Astrocyte (in vitro differentiated cells and primary cell): Measurements from ENCODE around the gene GALNT18. TPM values are rescaled to one million over a fixed set of nuclear protein-coding genes. Genes with fewer than 3 reads are reported as not detected.

Experiments used
- DNase-seq: peaks from one replicate; pipeline ENCODE4 v3.0.0-alpha.2; 2010; ENCODE audit warnings: low read depth
- FAIRE-seq: peaks from 2 replicates; lab custom pipeline; 2011; peaks lifted over from hg19 to GRCh38; lab: Jason Lieb, UNC
- H2AFZ ChIP-seq: 2 replicates; pipeline ENCODE4 v1.6.0; 2012; ENCODE audit warnings: low read depth, low read length, inconsistent platforms
- H3K27ac ChIP-seq: 2 replicates; pipeline ENCODE4 v1.5.1; 2011; ENCODE audit warnings: low read depth, low read length, inconsistent platforms
- H3K27me3 ChIP-seq: 2 replicates; pipeline ENCODE4 v1.6.0; 2011; ENCODE audit warnings: low read length, inconsistent platforms; ENCODE audit not compliant: insufficient read depth
- H3K36me3 ChIP-seq: 2 replicates; pipeline ENCODE4 v1.5.1; 2011; ENCODE audit warnings: low read length, inconsistent platforms; ENCODE audit not compliant: insufficient read depth
- H3K4me1 ChIP-seq: 2 replicates; pipeline ENCODE4 v1.5.1; 2011; ENCODE audit warnings: low read length, inconsistent platforms; ENCODE audit not compliant: insufficient read depth
- H3K4me2 ChIP-seq: 2 replicates; pipeline ENCODE4 v1.6.0; 2012; ENCODE audit warnings: low read length, inconsistent platforms
- H3K4me3 ChIP-seq: 2 replicates; pipeline ENCODE4 v1.5.1; 2011; ENCODE audit warnings: low read depth, mild to moderate bottlenecking, low read length, inconsistent platforms; ENCODE audit not compliant: insufficient read depth
- H3K79me2 ChIP-seq: 2 replicates; pipeline ENCODE4 v1.6.0; 2012; ENCODE audit warnings: mild to moderate bottlenecking, low read length, inconsistent platforms; ENCODE audit not compliant: insufficient read depth
- H3K9ac ChIP-seq: 2 replicates; pipeline ENCODE4 v1.6.0; 2012; ENCODE audit warnings: mild to moderate bottlenecking, low read length, inconsistent platforms
- H3K9me3 ChIP-seq: 2 replicates; pipeline ENCODE4 v1.5.1; 2012; ENCODE audit warnings: low read depth, mild to moderate bottlenecking, low read length, inconsistent platforms; ENCODE audit not compliant: insufficient read depth
- H4K20me1 ChIP-seq: 2 replicates; pipeline ENCODE4 v1.6.0; 2012; ENCODE audit warnings: low read length, inconsistent platforms; ENCODE audit not compliant: insufficient read depth
- H3K27ac Mint-ChIP-seq: one replicate; pipeline ENCODE4 v1.8.0; 2021; ENCODE audit warnings: mild to moderate bottlenecking, mixed read lengths; ENCODE audit not compliant: unreplicated experiment
- H3K27me3 Mint-ChIP-seq: one replicate; pipeline ENCODE4 v1.8.0; 2021; ENCODE audit warnings: low read depth, mixed read lengths; ENCODE audit not compliant: unreplicated experiment
- H3K36me3 Mint-ChIP-seq: one replicate; pipeline ENCODE4 v1.8.0; 2021; ENCODE audit warnings: low read depth, mixed read lengths; ENCODE audit not compliant: unreplicated experiment
- H3K4me1 Mint-ChIP-seq: one replicate; pipeline ENCODE4 v1.8.0; 2021; ENCODE audit warnings: low read depth, mixed read lengths; ENCODE audit not compliant: unreplicated experiment
- H3K4me3 Mint-ChIP-seq: one replicate; pipeline ENCODE4 v1.8.0; 2021; ENCODE audit warnings: mild to moderate bottlenecking, moderate library complexity, mixed read lengths; ENCODE audit not compliant: unreplicated experiment
- H3K9me3 Mint-ChIP-seq: one replicate; pipeline ENCODE4 v1.8.0; 2021; ENCODE audit warnings: mild to moderate bottlenecking, mixed read lengths; ENCODE audit not compliant: unreplicated experiment
- CTCF ChIP-seq: IDR thresholded peaks from 2 replicates; pipeline ENCODE4 v1.5.1; 2011; ENCODE audit warnings: low read depth, mild to moderate bottlenecking, inconsistent platforms, low read length, moderate library complexity; ENCODE audit not compliant: insufficient read depth
- EZH2 ChIP-seq: IDR thresholded peaks from 2 replicates; pipeline ENCODE4 v1.6.1; 2012; ENCODE audit warnings: mild to moderate bottlenecking, low read length, inconsistent platforms; ENCODE audit not compliant: insufficient read depth
- total RNA-seq: library from RNA; stranded (reverse); gene quantifications from 2 replicates; pipeline ENCODE4 v1.2.1, GENCODE V29; 2021

The GALNT18 gene
- total RNA-seq, 1 donor from 2014 or later = 6.5 TPM

GRCh38 chr11:11409901-11410300, 211.9 kb downstream of the GALNT18 start:
- H3K36me3 Mint-ChIP-seq = peaks cover 2% of the 10 kb centered on the region
- H3K36me3 ChIP-seq = no peaks in the 10 kb centered on the region
- no peak overlapping the region for H3K4me3 ChIP-seq
- H3K9me3 ChIP-seq = no peaks in the 10 kb centered on the region
- FAIRE-seq = no peak
- no peak overlapping the region for H3K4me3 Mint-ChIP-seq
- no peak overlapping the region for H3K9ac ChIP-seq
- H3K4me2 ChIP-seq = no peak overlapping the region
- H3K27me3 Mint-ChIP-seq = peaks cover 82% of the 10 kb centered on the region
- H4K20me1 ChIP-seq = no peaks in the 10 kb centered on the region
- DNase-seq = no peak
- H3K27ac Mint-ChIP-seq = no peak overlapping the region
- H3K27me3 ChIP-seq = peaks cover 38% of the 10 kb centered on the region
- H3K79me2 ChIP-seq = no peaks in the 10 kb centered on the region
- no peaks in the 10 kb centered on the region for H3K9me3 Mint-ChIP-seq
- H2AFZ ChIP-seq = no peak overlapping the region
- H3K4me1 ChIP-seq = no peaks in the 10 kb centered on the region
- TF ChIP-seq CTCF (no peak), EZH2 (no peak)
- H3K4me1 Mint-ChIP-seq = peaks cover 9% of the 10 kb centered on the region
- H3K27ac ChIP-seq = no peak overlapping the region

- Histone ChIP-seq H3K4me3 (no peak overlapping the region), H3K4me2 (no peak overlapping the region), H3K9ac (no peak overlapping the region), H3K36me3 (no peaks in the 10 kb centered on the region), H3K9me3 (no peaks in the 10 kb centered on the region), H2AFZ (no peak overlapping the region), H3K27ac (no peak overlapping the region), H3K4me1 (peaks cover 6% of the 10 kb centered on the region), H4K20me1 (no peaks in the 10 kb centered on the region), H3K27me3 (peaks cover 38% of the 10 kb centered on the region), H3K79me2 (no peaks in the 10 kb centered on the region)
- TF ChIP-seq CTCF (no peak), EZH2 (no peak)
- Mint-ChIP-seq H3K27ac (no peak overlapping the region), H3K9me3 (no peaks in the 10 kb centered on the region), H3K4me3 (no peak overlapping the region), H3K27me3 (peaks cover 84% of the 10 kb centered on the region), H3K36me3 (peaks cover 2% of the 10 kb centered on the region), H3K4me1 (peaks cover 9% of the 10 kb centered on the region)
- DNase-seq (no peak), FAIRE-seq (no peak)
Measured at GRCh38 chr11:11409224-11409623, 212.6 kb downstream of the GALNT18 start.

- DNase-seq (peak; percentile 18), FAIRE-seq (no peak)
- H3K36me3 Mint-ChIP-seq = peaks cover 5% of the 10 kb centered on the region
- H3K4me3 ChIP-seq = no peak overlapping the region
- H3K4me1 Mint-ChIP-seq = peaks cover 12% of the 10 kb centered on the region
- H3K27me3 Mint-ChIP-seq = peaks cover 84% of the 10 kb centered on the region
- H3K27ac Mint-ChIP-seq = no peak overlapping the region
- H3K4me1 ChIP-seq = peaks cover 12% of the 10 kb centered on the region
- H3K4me2 ChIP-seq = no peak overlapping the region
- H3K4me3 Mint-ChIP-seq = no peak overlapping the region
- no peak for TF ChIP-seq EZH2
- TF ChIP-seq CTCF = no peak
- no peak overlapping the region for H3K9ac ChIP-seq
- no peaks in the 10 kb centered on the region for H3K9me3 ChIP-seq
- H3K27me3 ChIP-seq = peaks cover 38% of the 10 kb centered on the region
- H3K36me3 ChIP-seq = no peaks in the 10 kb centered on the region
- H3K27ac ChIP-seq = no peak overlapping the region
- no peak overlapping the region for H2AFZ ChIP-seq
- no peaks in the 10 kb centered on the region for H3K79me2 ChIP-seq
- no peaks in the 10 kb centered on the region for H3K9me3 Mint-ChIP-seq
- no peaks in the 10 kb centered on the region for H4K20me1 ChIP-seq
Measured at GRCh38 chr11:11408436-11409221, 213.2 kb downstream of the GALNT18 start.
